KMS-11 (cell line): Measurements from ENCODE around the gene EMD.

ENCODE experiments used
- H2AFZ ChIP-seq: fragments of 200-600 bp; sonication (generic); 2 replicates; pipeline ENCODE4 v1.6.1; 2016; ENCODE audit warnings: antibody characterized with exemption, mixed run types, low read depth
- H3K27ac ChIP-seq: fragments of 200-600 bp; sonication (generic); 2 replicates; pipeline ENCODE4 v1.6.1; 2016; ENCODE audit warnings: mild to moderate bottlenecking, mixed run types
- H3K27me3 ChIP-seq: fragments of 200-600 bp; sonication (generic); 2 replicates; pipeline ENCODE4 v1.6.1; 2017; ENCODE audit warnings: mild to moderate bottlenecking, low read depth, mixed run types, moderate library complexity; ENCODE audit not compliant: insufficient read depth
- H3K36me3 ChIP-seq: fragments of 200-600 bp; sonication (generic); 2 replicates; pipeline ENCODE4 v1.6.1; 2017; ENCODE audit warnings: mild to moderate bottlenecking, mixed run types; ENCODE audit not compliant: insufficient read depth
- H3K4me1 ChIP-seq: fragments of 200-600 bp; sonication (generic); 2 replicates; pipeline ENCODE4 v1.6.1; 2016; ENCODE audit warnings: mild to moderate bottlenecking, low read depth, mixed run types; ENCODE audit not compliant: poor library complexity, severe bottlenecking
- H3K4me2 ChIP-seq: fragments of 200-600 bp; sonication (generic); 2 replicates; pipeline ENCODE4 v1.7.0; 2016; ENCODE audit warnings: mild to moderate bottlenecking, mixed run types
- H3K4me3 ChIP-seq: fragments of 200-600 bp; sonication (generic); IDR thresholded peaks from 2 replicates; pipeline ENCODE4 v1.6.1; 2017; ENCODE audit warnings: low read depth, low read length, mixed read lengths; ENCODE audit not compliant: insufficient read depth
- H3K79me2 ChIP-seq: fragments of 200-600 bp; sonication (generic); 2 replicates; pipeline ENCODE4 v1.6.1; 2016; ENCODE audit warnings: low read depth, mixed run types; ENCODE audit not compliant: insufficient read depth
- H3K9ac ChIP-seq: fragments of 200-600 bp; sonication (generic); 2 replicates; pipeline ENCODE4 v1.6.1; 2016; ENCODE audit warnings: mild to moderate bottlenecking, mixed run types
- H4K20me1 ChIP-seq: fragments of 200-600 bp; sonication (generic); 2 replicates; pipeline ENCODE4 v1.6.1; 2016; ENCODE audit warnings: mild to moderate bottlenecking, mixed run types; ENCODE audit not compliant: insufficient read depth
- CTCF ChIP-seq: fragments of 200-600 bp; sonication (generic); conservative IDR thresholded peaks from 2 replicates; pipeline ENCODE4 v1.6.1; 2017; ENCODE audit warnings: low read depth, mild to moderate bottlenecking, antibody characterized with exemption, low read length, moderate library complexity, mixed read lengths

EMD gene

GRCh38 chrX:154412468-154412867, 33.4 kb downstream of the EMD start:
- TF ChIP-seq CTCF: no peak
- no peaks in the 10 kb centered on the region for H3K36me3 ChIP-seq
- H3K9ac ChIP-seq: peak overlapping the region; percentile 70

GRCh38 chrX:154413142-154413541, 34.0 kb downstream of the EMD start:
- Histone ChIP-seq H3K4me3 (no peak overlapping the region), H4K20me1 (no peaks in the 10 kb centered on the region), H3K36me3 (no peaks in the 10 kb centered on the region), H2AFZ (no peak overlapping the region), H3K4me1 (peaks cover 15% of the 10 kb centered on the region), H3K9ac (no peak overlapping the region), H3K27me3 (no peaks in the 10 kb centered on the region), H3K27ac (peak overlapping the region; percentile 48; the same call in 1 of the 2 replicates), H3K4me2 (no peak overlapping the region), H3K79me2 (no peaks in the 10 kb centered on the region)
- no peak for TF ChIP-seq CTCF

More at GRCh38 chrX:154412468-154412867, 33.4 kb downstream of the EMD start:
- H3K4me3 ChIP-seq: no peak overlapping the region
- H3K4me1 ChIP-seq: peaks cover 15% of the 10 kb centered on the region
- H4K20me1 ChIP-seq: no peaks in the 10 kb centered on the region
- H2AFZ ChIP-seq: peak overlapping the region; percentile 76
- no peaks in the 10 kb centered on the region for H3K79me2 ChIP-seq
- peak overlapping the region; percentile 55 for H3K4me2 ChIP-seq
- no peaks in the 10 kb centered on the region for H3K27me3 ChIP-seq
- H3K27ac ChIP-seq: peak overlapping the region; percentile 48

- no peaks in the 10 kb centered on the region for H3K36me3 ChIP-seq
- no peak for TF ChIP-seq CTCF
- no peak overlapping the region for H3K4me2 ChIP-seq
- H2AFZ ChIP-seq: no peak overlapping the region
- H3K27me3 ChIP-seq: no peaks in the 10 kb centered on the region
- no peak overlapping the region for H3K27ac ChIP-seq
- H3K4me1 ChIP-seq: peaks cover 9% of the 10 kb centered on the region
- H3K9ac ChIP-seq: no peak overlapping the region
- H3K4me3 ChIP-seq: no peak overlapping the region
- no peaks in the 10 kb centered on the region for H3K79me2 ChIP-seq
- no peaks in the 10 kb centered on the region for H4K20me1 ChIP-seq
These were observed 38.1 kb downstream of the EMD start for GRCh38 chrX:154417157-154417556.

GRCh38 chrX:154419189-154419588, 40.1 kb downstream of the EMD start:
- Histone ChIP-seq H3K4me1 (no peaks in the 10 kb centered on the region), H3K27ac (no peak overlapping the region), H3K4me2 (no peak overlapping the region)

More at GRCh38 chrX:154419189-154419588, 40.1 kb downstream of the EMD start:
- Histone ChIP-seq H3K27me3 (no peaks in the 10 kb centered on the region), H2AFZ (no peak overlapping the region), H3K9ac (no peak overlapping the region), H3K79me2 (no peaks in the 10 kb centered on the region), H4K20me1 (no peaks in the 10 kb centered on the region), H3K36me3 (no peaks in the 10 kb centered on the region), H3K4me3 (no peak overlapping the region)
- TF ChIP-seq CTCF: no peak
